Calu3 (cell line): Measurements from ENCODE around the gene SOX8. TPM values are rescaled to one million over a fixed set of nuclear protein-coding genes. Genes with fewer than 3 reads are reported as not detected.

Experiments used
- BruUV-seq: library from RNA; stranded (reverse); fragments of 400-500 nt; replicated peaks from 2 replicates; lab custom pipeline; 2021; lab: Mats Ljungman, UMichigan
- CTCF ChIA-PET: fragments of 300-600 bp; sonication (Branson Sonifier 250); formaldehyde crosslinking; loops from one replicate; lab custom pipeline; 2022; ENCODE audit warnings: antibody characterized with exemption; lab: Charles Lee
- DNase-seq: peaks from one replicate; pipeline ENCODE4 v3.0.0; 2022
- H3K27ac Mint-ChIP-seq: one replicate; pipeline ENCODE4 v1.8.0; 2022; ENCODE audit warnings: mixed read lengths; ENCODE audit not compliant: unreplicated experiment
- H3K27me3 Mint-ChIP-seq: one replicate; pipeline ENCODE4 v1.8.0; 2022; ENCODE audit warnings: mixed read lengths; ENCODE audit not compliant: unreplicated experiment
- H3K36me3 Mint-ChIP-seq: one replicate; pipeline ENCODE4 v1.8.0; 2022; ENCODE audit warnings: mild to moderate bottlenecking, moderate library complexity, mixed read lengths; ENCODE audit not compliant: insufficient read depth, unreplicated experiment
- H3K4me1 Mint-ChIP-seq: one replicate; pipeline ENCODE4 v1.8.0; 2022; ENCODE audit warnings: mild to moderate bottlenecking, low read depth, mixed read lengths; ENCODE audit not compliant: unreplicated experiment
- H3K4me3 Mint-ChIP-seq: one replicate; pipeline ENCODE4 v1.8.0; 2022; ENCODE audit warnings: mild to moderate bottlenecking, low read depth, moderate library complexity, mixed read lengths; ENCODE audit not compliant: unreplicated experiment
- H3K9me3 Mint-ChIP-seq: one replicate; pipeline ENCODE4 v1.8.0; 2022; ENCODE audit warnings: low read depth, mixed read lengths; ENCODE audit not compliant: unreplicated experiment
- intact Hi-C: fragments of 100-400 bp; cut with micrococcal nuclease; formaldehyde crosslinking; loops from one replicate; pipeline ENCODE4 v1.10.0; 2022; ENCODE audit not compliant: unreplicated experiment
- total RNA-seq: library from RNA; stranded (reverse); gene quantifications from 2 replicates; pipeline ENCODE4 v1.2.3, GENCODE V29; 2022
- TF ChIP-seq, protein P1 (sequence below): fragments of 200-600 bp; IDR thresholded peaks from one replicate; pipeline ENCODE4 v1.8.0; 2022; ENCODE audit warnings: antibody characterized with exemption; ENCODE audit not compliant: unreplicated experiment

SOX8 gene
- total RNA-seq, 1 experiment from 2014 or later = 0.92 TPM

DNA sequence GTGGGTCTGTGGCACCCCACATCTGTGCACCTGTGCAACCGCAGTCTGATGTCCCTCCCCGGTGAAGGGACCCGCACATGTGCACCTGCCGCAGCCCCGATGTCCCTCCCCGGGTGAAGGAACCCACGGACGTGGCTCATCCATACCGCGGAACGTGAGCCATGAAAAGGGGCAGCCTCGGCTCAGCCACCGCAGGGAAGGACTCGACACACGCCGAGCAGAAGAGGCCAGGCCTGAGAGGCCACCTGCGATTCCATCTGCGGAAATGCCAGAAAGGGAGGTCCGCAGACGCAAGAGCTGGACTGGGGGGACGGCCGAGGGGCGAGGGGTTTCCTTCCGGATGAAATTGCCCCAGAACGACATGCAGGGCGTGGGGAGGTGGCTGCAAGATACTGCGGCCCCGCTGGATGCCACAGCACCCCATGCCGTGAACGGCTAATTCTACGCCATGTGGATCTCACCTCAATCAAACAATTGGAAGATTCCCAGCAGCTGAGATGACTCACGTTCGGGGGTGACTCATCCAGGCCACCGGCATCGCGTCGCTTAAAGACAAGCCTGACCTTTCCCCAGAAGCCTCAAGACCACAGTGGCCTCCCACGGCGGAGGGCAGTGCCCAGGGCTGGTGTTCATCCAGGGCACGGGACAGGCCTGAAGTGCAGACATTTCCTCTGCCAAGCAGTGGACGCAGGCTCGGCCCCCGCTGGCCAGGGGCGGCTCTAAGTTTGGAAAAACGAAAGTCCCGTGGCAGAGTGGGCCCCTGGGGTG, 21.0 kb downstream of the SOX8 start:
- H3K27me3 Mint-ChIP-seq = peaks cover 65% of the 10 kb centered on the region
- BruUV-seq = no TSS peak
- H3K9me3 Mint-ChIP-seq = no peaks in the 10 kb centered on the region
- CTCF ChIA-PET = interaction anchor here (0.7 to 1.2 kb wide), 2 partner anchors 30 to 207 kb away, joined by 3 read pairs; no protein-coding TSS in a partner anchor
- peaks cover 14% of the 10 kb centered on the region for H3K4me1 Mint-ChIP-seq
- DNase-seq = peak; percentile 90
- intact Hi-C loops = no loop called here
- H3K36me3 Mint-ChIP-seq = peaks cover 16% of the 10 kb centered on the region
- TF ChIP-seq, protein P1, sequence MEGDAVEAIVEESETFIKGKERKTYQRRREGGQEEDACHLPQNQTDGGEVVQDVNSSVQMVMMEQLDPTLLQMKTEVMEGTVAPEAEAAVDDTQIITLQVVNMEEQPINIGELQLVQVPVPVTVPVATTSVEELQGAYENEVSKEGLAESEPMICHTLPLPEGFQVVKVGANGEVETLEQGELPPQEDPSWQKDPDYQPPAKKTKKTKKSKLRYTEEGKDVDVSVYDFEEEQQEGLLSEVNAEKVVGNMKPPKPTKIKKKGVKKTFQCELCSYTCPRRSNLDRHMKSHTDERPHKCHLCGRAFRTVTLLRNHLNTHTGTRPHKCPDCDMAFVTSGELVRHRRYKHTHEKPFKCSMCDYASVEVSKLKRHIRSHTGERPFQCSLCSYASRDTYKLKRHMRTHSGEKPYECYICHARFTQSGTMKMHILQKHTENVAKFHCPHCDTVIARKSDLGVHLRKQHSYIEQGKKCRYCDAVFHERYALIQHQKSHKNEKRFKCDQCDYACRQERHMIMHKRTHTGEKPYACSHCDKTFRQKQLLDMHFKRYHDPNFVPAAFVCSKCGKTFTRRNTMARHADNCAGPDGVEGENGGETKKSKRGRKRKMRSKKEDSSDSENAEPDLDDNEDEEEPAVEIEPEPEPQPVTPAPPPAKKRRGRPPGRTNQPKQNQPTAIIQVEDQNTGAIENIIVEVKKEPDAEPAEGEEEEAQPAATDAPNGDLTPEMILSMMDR = no peak
- peak overlapping the region; percentile 52 for H3K27ac Mint-ChIP-seq
- peak overlapping the region; percentile 13 for H3K4me3 Mint-ChIP-seq

DNA sequence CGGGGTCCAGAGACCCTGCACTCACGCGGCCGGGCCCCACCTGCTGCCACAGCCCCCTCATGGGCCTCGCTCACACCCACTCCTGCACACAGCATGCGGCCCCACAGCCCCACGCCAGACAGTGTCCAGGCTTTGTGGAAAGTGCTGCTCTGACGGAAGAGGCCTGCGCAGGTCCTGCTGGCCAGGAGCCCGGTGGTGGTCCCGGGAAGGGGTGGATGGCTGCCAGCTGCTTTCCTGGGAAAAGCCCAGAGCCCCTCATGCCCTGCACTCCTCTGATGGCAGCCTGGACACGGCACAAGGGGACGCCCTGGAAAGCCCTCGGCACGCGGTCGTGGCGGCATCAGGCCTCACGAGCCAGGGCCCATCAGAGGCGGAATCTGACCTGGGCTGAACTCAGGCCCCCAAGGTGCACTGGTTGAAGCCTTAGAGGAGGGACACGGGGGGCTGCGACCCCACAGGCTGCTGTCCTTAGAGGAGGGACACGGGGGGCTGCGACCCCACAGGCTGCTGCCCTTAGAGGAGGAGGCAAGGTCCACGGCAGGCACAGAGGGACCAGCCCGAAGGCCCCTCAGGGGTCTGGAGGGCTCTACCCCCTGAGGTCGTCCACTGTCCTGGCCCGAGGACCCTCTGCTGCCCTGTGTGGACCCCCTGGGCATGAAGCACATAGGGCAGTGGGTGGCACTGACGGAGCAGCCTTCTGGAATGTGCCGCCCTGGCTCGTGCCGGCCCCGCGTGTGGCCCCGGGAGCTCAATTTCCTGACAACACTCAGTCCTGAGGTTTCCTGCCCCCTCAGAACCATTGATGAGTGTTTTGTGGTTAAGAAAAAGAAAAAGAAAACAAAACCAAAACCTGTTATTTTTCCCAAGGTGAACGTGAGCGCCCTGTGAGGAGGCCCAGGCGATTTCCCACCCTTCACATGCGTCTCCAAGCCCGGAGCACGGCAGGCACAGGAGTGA, 22.1 kb downstream of the SOX8 start:
- intact Hi-C loops = no loop called here
- no peak overlapping the region for H3K27ac Mint-ChIP-seq
- CTCF ChIA-PET = interaction anchor here (0.5 to 0.7 kb wide), 2 partner anchors 177 to 208 kb away, joined by 3 to 5 read pairs; no protein-coding TSS in a partner anchor
- peaks cover 3% of the 10 kb centered on the region for H3K4me1 Mint-ChIP-seq
- DNase-seq = no peak
- no peaks in the 10 kb centered on the region for H3K9me3 Mint-ChIP-seq
- H3K27me3 Mint-ChIP-seq = peaks cover 65% of the 10 kb centered on the region
- TF ChIP-seq, protein P1 = no peak
- no peak overlapping the region for H3K4me3 Mint-ChIP-seq
- BruUV-seq = no TSS peak
- H3K36me3 Mint-ChIP-seq = peaks cover 11% of the 10 kb centered on the region

DNA sequence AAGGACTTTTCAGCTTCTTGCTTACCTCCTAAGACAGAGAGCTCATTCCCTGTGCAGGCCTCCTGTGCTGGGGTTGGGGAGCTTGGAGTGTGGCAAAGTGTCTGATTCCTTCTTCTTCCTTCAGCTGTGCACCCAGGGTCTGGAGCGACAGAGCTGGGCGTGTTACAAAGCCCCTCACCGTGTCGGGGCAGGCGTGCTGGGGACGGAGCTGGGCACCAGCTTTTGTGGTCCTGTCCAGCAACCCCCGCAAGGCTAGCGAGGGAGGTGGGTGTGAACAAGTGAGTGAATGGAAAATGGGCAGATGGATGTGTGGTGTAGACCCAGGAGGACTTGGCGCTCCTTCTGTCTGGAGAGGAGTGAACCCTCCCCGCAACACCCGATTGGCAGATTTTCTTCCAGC, 23.7 kb downstream of the SOX8 start:
- no peak for DNase-seq
- Mint-ChIP-seq H3K36me3 (peaks cover 11% of the 10 kb centered on the region), H3K4me3 (no peak overlapping the region), H3K27ac (no peak overlapping the region), H3K9me3 (no peaks in the 10 kb centered on the region), H3K4me1 (no peaks in the 10 kb centered on the region), H3K27me3 (peaks cover 70% of the 10 kb centered on the region)
- BruUV-seq = no TSS peak
- CTCF ChIA-PET = no interaction called here
- intact Hi-C loops = no loop called here
- TF ChIP-seq, protein P1 = no peak

DNA sequence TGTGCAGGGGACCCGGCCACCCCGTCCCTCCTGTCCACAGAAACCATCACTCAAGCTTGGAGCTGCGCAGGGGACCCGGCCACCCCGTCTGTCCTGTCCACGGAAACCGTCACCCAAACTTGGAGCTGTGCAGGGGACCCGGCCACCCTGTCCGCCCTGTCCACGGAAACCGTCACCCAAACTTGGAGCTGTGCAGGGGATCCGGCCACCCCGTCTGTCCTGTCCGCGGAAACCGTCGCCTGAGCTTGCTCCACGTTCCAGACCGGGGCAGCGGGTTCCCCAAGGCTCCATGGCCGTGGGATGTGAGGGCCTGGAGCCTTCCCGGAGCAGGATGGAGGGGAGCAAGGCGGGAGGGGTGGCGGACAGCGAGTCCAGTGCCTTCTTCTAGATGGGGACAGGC, 25.2 kb downstream of the SOX8 start:
- BruUV-seq = no TSS peak
- Mint-ChIP-seq H3K27ac (no peak overlapping the region), H3K36me3 (peaks cover 11% of the 10 kb centered on the region), H3K9me3 (no peaks in the 10 kb centered on the region), H3K4me3 (no peak overlapping the region), H3K27me3 (peaks cover 74% of the 10 kb centered on the region), H3K4me1 (no peaks in the 10 kb centered on the region)
- DNase-seq = no peak
- CTCF ChIA-PET = interaction anchor here (1.0 to 1.1 kb wide), 2 partner anchors 9 to 33 kb away, joined by 3 read pairs; no protein-coding TSS in a partner anchor
- TF ChIP-seq, protein P1 = no peak
- intact Hi-C loops = no loop called here
